Activated CD8-positive, alpha-beta T cell treated with anti-CD3 and anti-CD28 coated beads, Interleukin-2, amount 10 ng/mL, durations not matched to agents 7 days and 5 days (primary cell): ENCODE data around the gene GTF2F1. TPM values are rescaled to one million over a fixed set of nuclear protein-coding genes. Genes with fewer than 3 reads are reported as not detected.
A peak's percentile ranks its signal among the peaks of the same experiment; 100 is the strongest.
"Not testable (repeated sequence)": the region's sequence is repeated elsewhere in the genome, so short reads cannot be mapped to it uniquely, and the experiment has no call there.

ENCODE experiments used
- ATAC-seq: fragments of 150-1000 bp; cut with Tn5 transposase; one replicate; pipeline ENCODE4 v1.10.0; 2021; ENCODE audit warnings: moderate library complexity
- CTCF ChIA-PET: fragments of 350-600 bp; sonication (Branson Sonifier 250); formaldehyde crosslinking; loops from one replicate; lab custom pipeline; 2021; ENCODE audit warnings: antibody characterized with exemption; lab: Charles Lee
- POLR2A ChIA-PET: fragments of 350-600 bp; sonication (Branson Sonifier 250); formaldehyde crosslinking; loops from one replicate; lab custom pipeline; 2021; ENCODE audit warnings: antibody characterized with exemption; lab: Charles Lee
- DNase-seq: peaks from one replicate; pipeline ENCODE4 v3.0.0-alpha.2; 2020
- H3K27ac Mint-ChIP-seq: one replicate; pipeline ENCODE4 v1.8.0; 2021; ENCODE audit warnings: mild to moderate bottlenecking, mixed read lengths
- H3K27me3 Mint-ChIP-seq: one replicate; pipeline ENCODE4 v1.8.0; 2021; ENCODE audit warnings: low read depth, mixed read lengths
- H3K36me3 Mint-ChIP-seq: one replicate; pipeline ENCODE4 v1.8.0; 2021; ENCODE audit warnings: low read depth, mixed read lengths
- H3K4me1 Mint-ChIP-seq: one replicate; pipeline ENCODE4 v1.8.0; 2021; ENCODE audit warnings: low read depth, mixed read lengths
- H3K4me3 Mint-ChIP-seq: one replicate; pipeline ENCODE4 v1.8.0; 2021; ENCODE audit warnings: mild to moderate bottlenecking, mixed read lengths
- H3K9me3 Mint-ChIP-seq: one replicate; pipeline ENCODE4 v1.8.0; 2022; ENCODE audit warnings: mixed read lengths; ENCODE audit not compliant: insufficient read depth
- total RNA-seq, 2 experiments: library from RNA; stranded (reverse); gene quantifications; one replicate each; pipeline ENCODE4 v1.2.3, GENCODE V29; 2021

The GTF2F1 gene, protein sequence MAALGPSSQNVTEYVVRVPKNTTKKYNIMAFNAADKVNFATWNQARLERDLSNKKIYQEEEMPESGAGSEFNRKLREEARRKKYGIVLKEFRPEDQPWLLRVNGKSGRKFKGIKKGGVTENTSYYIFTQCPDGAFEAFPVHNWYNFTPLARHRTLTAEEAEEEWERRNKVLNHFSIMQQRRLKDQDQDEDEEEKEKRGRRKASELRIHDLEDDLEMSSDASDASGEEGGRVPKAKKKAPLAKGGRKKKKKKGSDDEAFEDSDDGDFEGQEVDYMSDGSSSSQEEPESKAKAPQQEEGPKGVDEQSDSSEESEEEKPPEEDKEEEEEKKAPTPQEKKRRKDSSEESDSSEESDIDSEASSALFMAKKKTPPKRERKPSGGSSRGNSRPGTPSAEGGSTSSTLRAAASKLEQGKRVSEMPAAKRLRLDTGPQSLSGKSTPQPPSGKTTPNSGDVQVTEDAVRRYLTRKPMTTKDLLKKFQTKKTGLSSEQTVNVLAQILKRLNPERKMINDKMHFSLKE
- total RNA-seq: 10 to 100 TPM; 71.2 to 71.5 TPM

DNA sequence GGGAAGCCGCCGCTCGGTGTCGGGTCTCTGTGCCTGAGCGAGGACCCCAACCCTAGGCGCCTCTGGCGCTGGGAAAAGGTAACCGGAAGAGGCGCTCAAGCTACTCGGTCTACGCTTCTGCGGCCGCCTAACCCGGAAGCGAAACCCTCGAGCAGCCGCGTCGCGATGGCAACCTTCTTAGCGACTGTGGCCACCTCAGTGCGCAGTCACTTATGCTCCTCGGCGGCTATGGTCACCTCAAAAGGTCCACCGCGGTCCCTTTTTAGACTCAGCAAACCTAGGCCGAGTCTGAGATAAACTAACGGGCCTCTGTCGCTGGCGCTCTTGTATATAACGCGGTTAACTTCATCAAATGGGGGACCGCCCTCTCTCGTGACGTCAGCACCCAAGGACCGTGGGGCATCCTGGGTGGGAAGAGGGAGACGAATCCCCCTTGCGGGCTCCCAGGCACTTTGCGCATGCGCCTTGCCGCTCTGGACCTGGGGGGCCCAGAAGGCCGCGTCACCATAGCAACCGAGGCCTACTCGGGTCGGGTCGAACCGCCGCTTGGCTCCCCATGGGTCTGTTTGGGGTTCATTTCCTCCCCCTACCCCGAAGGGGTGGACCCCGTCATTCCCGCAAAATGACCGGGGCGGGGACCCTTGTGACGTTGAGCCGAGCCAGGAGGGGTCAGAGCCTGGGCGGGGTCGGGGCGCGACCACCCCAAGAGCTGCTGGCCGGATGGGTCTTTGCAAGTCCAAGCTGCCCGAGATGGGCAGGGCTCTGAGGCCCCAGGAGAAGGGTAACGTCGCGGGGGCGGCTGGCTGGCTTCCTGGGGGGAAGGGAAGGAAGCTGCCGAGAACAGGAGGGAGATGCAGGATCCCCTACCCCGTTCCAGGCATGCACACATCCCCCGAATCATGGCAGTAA lies at the start of gene GTF2F1:
Gene GTF2F1 (minus strand): TSS at position 91 of the 909 bp plus-strand sequence. CDS start 169 bp downstream, outside the sequence.
- ATAC-seq (peak; percentile 82), DNase-seq (peak; percentile 96)
- Mint-ChIP-seq H3K27ac (peak within 1 kb of the TSS; percentile 96), H3K4me3 (peak within 1 kb of the TSS; percentile 96), H3K9me3 (no peaks in the 10 kb centered on the region), H3K4me1 (peaks cover 28% of the 10 kb centered on the region), H3K36me3 (peaks cover 29% of the 10 kb centered on the region), H3K27me3 (no peaks in the 10 kb centered on the region)
- POLR2A ChIA-PET: interaction anchor here (0.7 to 2.1 kb wide), 4 partner anchors 10 to 31 kb away, joined by 3 to 9 read pairs (median 6); partner anchors contain the start of genes ALKBH7 and KHSRP
- CTCF ChIA-PET: interaction anchor here (1.1 to 1.6 kb wide), 2 partner anchors 21 to 31 kb away, joined by 3 to 4 read pairs; partner anchors contain the start of gene ALKBH7

DNA sequence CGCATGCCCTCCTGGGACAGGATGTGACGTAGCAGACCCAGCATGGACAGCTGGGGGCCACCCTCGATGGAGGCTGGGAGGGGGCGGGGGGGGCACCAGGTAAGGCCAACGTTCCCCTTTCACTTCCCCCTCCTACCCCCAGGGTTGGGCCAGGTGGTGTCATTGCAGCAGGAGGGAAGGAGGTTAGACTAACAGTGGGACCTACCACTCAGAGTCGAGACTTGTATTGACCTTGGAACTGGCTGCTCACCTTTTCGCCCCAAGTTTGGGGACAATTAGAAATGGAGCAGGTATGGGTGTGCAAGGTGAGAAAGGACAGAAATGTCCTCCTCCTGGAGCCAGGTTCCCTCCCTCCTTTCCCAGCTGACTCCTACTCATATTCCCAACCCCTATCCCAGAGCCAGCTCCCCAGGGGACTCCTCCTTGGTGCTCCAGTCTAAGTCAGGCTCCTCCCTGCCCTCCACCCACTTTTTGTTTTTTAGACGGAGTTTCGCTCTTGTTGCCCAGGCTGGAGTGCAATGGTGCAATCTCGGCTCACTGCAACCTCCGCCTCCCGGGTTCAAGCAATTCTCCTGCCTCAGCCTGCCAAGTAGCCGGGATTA lies 49.2 kb upstream of the GTF2F1 start:
- no peak for DNase-seq
- no peaks in the 10 kb centered on the region for H3K4me1 Mint-ChIP-seq
- no peaks in the 10 kb centered on the region for H3K36me3 Mint-ChIP-seq
- no peak overlapping the region for H3K27ac Mint-ChIP-seq
- no peaks in the 10 kb centered on the region for H3K27me3 Mint-ChIP-seq
- no peak for ATAC-seq
- H3K9me3 Mint-ChIP-seq: no peaks in the 10 kb centered on the region
- no peak overlapping the region for H3K4me3 Mint-ChIP-seq
- CTCF ChIA-PET: no interaction called here
- POLR2A ChIA-PET: no interaction called here

DNA sequence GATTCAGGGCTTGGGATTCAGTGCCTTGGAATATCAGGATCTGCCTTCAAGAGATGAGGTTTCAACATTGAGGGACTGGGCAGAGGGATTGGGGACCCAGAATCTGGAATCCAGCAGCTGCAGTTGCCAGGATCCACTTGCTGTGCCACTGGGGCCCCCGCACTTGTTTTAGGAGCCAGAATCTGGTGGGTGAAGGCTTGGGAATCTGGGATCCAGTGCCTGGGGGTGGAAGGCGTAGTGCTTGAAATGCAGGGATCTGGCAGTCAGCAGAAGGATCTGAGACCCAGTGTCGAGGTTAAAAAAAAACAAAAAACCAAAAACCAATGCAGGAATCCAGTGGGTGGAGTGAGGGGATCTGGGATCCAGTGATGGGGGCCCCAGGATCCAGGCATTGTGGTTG lies 47.9 kb upstream of the GTF2F1 start:
- Mint-ChIP-seq H3K36me3 (no peaks in the 10 kb centered on the region), H3K4me3 (no peak overlapping the region), H3K27me3 (no peaks in the 10 kb centered on the region), H3K9me3 (no peaks in the 10 kb centered on the region), H3K4me1 (no peaks in the 10 kb centered on the region), H3K27ac (no peak overlapping the region)
- POLR2A ChIA-PET: no interaction called here
- CTCF ChIA-PET: no interaction called here
- DNase-seq (no peak), ATAC-seq (no peak)

DNA sequence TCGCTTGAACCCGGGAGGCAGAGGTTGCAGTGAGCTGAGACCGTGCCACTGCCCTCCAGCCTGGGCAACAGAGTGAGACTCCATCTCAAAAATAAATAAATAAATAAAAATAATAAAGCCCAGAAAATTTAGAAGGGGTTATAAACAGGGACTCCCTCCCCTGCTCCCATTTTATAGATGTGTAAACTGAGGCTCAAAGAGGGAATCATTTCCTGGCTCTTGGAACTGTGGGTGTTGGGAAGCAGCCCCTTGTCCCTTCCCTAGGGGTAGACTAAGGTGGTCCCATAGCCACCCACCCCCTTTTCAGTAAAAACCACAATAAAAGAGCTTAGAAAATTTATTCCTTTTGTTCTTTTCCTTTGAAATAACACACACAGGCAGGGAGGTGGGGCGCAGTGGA lies 46.8 kb upstream of the GTF2F1 start:
- no peaks in the 10 kb centered on the region for H3K9me3 Mint-ChIP-seq

DNA sequence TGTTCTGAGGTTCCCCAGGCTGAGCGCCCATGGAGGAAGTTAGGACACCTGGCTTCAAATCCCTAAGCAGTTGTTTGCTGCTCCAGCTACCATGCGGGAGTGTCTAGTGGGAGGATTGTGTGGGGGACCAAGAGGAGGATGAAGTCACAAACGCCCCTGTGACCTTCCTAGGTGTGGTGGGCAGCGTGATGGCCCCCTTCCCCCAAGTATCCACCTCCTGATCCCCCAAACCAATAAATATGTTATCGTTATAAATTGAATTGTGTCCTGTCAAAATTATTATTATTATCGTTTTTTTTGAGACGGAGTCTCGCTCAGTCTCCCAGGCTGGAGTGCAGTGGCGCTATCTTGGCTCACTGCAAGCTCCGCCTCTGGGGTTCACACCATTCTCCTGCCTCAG lies 40.7 kb upstream of the GTF2F1 start, which contains the start of gene SLC25A41:
Gene SLC25A41 (minus strand): TSS at position 101 of the 400 bp plus-strand sequence. CDS start 70 bp downstream, at position 31.
- H3K4me1 Mint-ChIP-seq: peaks cover 9% of the 10 kb centered on the region
- CTCF ChIA-PET: no interaction called here
- H3K4me3 Mint-ChIP-seq: no peak within 1 kb of the TSS
- POLR2A ChIA-PET: no interaction called here
- H3K9me3 Mint-ChIP-seq: no peaks in the 10 kb centered on the region
- H3K27me3 Mint-ChIP-seq: no peaks in the 10 kb centered on the region
- ATAC-seq (no peak), DNase-seq (no peak)
- no peaks in the 10 kb centered on the region for H3K36me3 Mint-ChIP-seq
- H3K27ac Mint-ChIP-seq: no peak within 1 kb of the TSS

More for the DNA sequence above, 46.8 kb upstream of the GTF2F1 start:
- Mint-ChIP-seq H3K27me3 (no peaks in the 10 kb centered on the region), H3K4me3 (no peak overlapping the region), H3K4me1 (no peaks in the 10 kb centered on the region), H3K27ac (no peak overlapping the region), H3K36me3 (no peaks in the 10 kb centered on the region)
- DNase-seq: no peak
- CTCF ChIA-PET: no interaction called here
- ATAC-seq: no peak
- POLR2A ChIA-PET: no interaction called here

DNA sequence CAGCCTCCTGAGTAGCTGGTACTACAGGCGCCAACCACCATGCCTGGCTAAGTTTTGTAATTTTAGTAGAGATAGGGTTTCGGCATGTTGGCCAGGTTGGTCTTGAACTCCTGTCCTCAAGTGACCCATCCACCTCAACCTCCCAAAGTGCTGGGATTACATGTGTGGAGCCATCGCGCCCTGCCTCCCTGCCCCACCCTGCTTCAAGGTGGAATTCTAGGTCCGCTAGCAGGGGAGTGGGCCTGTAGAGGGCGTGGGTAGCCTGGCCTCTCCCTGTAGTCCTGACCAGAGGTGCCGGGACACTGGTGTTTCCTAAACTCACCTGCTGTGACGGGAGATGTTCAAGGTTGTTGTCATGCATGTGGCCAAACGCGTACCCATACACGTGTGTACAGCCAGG lies 40.2 kb upstream of the GTF2F1 start:
- ChIA-PET POLR2A (no interaction called here), CTCF (no interaction called here)
- H3K27ac Mint-ChIP-seq: no peak overlapping the region
- no peak for ATAC-seq
- no peak overlapping the region for H3K4me3 Mint-ChIP-seq
- no peaks in the 10 kb centered on the region for H3K36me3 Mint-ChIP-seq
- no peak for DNase-seq
- H3K4me1 Mint-ChIP-seq: peaks cover 9% of the 10 kb centered on the region
- no peaks in the 10 kb centered on the region for H3K27me3 Mint-ChIP-seq
- no peaks in the 10 kb centered on the region for H3K9me3 Mint-ChIP-seq

DNA sequence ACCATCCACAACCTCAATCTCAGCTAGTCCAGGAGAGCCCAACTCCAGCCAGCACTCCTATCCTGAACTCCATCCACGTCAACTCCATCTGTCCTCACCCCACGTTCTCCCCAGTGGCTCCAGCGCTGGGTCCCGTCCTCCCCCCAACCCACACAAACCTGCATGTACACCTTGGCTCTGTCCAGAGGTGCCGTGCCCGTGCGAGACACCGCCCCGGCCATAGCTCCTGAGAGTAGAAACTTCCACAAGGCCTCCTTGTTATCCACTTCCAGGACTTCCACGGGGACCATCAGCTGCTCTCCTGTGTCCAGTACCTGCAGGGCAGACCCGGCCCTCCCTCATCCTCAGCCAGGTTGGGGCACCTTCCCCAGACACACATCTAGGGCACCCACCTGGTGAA lies 38.9 kb upstream of the GTF2F1 start:
- H3K36me3 Mint-ChIP-seq: no peaks in the 10 kb centered on the region
- H3K27me3 Mint-ChIP-seq: no peaks in the 10 kb centered on the region
- no peak overlapping the region for H3K27ac Mint-ChIP-seq
- H3K4me3 Mint-ChIP-seq: no peak overlapping the region
- ATAC-seq: no peak
- ChIA-PET CTCF (interaction anchor here (1.2 kb wide), 1 partner anchor 73 kb away, joined by 3 read pairs; no protein-coding TSS in a partner anchor), POLR2A (no interaction called here)
- H3K9me3 Mint-ChIP-seq: no peaks in the 10 kb centered on the region
- H3K4me1 Mint-ChIP-seq: peaks cover 9% of the 10 kb centered on the region
- DNase-seq: no peak

DNA sequence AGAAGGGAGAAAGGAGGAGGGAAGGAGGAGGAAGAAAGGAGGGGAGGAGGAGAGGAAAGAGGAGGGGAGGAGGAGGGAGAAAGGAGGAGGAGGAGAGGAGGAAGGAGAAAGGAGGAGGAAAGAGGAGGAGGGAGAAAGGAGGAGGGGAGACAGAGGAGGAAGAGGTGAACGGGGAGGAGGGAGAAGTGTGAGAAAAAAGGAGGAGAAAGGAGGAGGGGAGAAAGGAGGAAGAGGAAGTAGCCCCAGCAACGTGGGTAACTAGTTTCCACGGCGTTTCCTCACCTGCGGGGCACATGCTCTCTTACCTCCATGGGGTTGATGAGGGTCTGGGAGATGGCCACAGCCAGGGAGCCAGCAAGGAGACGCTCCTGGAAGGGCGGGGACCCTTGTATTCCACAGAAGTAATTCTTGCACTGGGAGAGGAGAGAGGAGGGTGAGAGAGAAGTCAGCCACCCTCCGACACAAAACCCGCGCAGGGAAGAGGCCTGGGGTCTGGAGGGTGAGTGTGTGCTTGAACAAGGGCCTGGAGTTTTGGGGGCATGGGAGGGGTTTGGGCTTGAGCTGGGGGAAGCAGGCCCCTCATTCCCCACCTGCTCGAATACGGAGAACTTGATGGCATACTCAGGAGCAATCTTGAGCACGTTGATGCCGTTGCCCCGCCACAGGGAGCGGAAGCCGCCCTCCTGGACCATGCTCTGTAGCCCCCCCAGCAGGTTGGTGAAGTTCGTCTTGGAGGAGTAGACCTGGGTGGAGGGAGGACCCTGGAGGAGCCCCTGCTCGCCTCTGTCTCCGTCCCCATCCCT lies 36.7 kb upstream of the GTF2F1 start:
- Mint-ChIP-seq H3K9me3 (no peaks in the 10 kb centered on the region), H3K36me3 (no peaks in the 10 kb centered on the region), H3K27me3 (no peaks in the 10 kb centered on the region), H3K4me1 (peaks cover 20% of the 10 kb centered on the region), H3K27ac (peak overlapping the region; percentile 52), H3K4me3 (peak overlapping the region; percentile 49)
- ChIA-PET CTCF (no interaction called here), POLR2A (no interaction called here)
- no peak for DNase-seq
- ATAC-seq: no peak

DNA sequence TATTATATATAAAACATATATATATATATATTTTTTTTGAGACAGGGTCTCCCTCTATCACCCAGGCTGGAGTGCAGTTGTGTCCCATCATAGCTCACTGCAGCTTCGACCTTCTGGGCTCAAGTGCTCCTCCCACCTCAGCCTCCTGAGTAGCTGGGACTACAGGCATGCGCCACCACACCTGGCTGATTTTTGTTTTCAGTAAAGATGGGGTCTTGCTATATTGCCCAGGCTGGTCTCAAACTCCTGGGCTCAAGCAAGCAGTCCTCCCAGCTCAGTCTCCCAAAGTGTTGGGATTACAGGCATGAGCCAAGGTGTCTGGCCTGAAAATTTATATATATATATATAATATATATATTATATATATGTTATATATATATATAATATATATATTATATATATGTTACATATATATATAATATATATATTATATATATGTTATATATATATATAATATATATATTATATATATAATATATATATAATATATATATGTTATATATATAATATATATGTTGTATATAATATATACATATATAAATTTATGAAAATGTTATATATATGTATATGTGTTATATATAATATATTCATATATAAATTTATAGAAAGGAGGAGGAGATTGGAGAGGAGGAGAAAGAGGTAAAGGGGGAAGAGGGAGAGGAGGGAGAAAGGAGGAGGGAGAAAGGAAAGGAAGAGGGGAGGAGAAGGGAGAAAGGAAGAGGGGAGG lies 35.9 kb upstream of the GTF2F1 start:
- DNase-seq, CTCF ChIA-PET: not testable (repeated sequence)
- H3K4me1 Mint-ChIP-seq: peaks cover 20% of the 10 kb centered on the region

DNA sequence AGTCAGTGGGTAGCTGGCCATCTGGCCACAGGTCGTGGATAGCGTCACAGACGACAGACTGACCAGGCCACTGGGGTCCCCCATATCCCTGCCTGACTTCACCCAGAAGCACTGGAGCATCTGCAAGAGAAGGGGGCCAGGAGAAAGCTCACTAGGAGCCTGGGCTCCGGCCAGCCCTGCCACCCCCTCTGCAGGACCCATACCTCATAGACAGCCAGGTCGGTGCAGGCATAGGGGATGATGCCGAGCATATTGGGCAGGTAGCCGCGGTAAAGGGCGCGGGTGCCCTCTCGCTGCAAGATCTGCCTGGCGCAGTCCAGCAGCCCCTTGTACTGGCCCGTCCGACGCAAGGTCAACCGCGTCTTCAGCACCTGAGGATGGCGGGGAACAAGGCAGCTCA lies 34.2 kb upstream of the GTF2F1 start:
- no peaks in the 10 kb centered on the region for H3K9me3 Mint-ChIP-seq

More for the DNA sequence above, 35.9 kb upstream of the GTF2F1 start:
- not testable (repeated sequence) for H3K27ac Mint-ChIP-seq, H3K9me3 Mint-ChIP-seq, ATAC-seq, H3K4me3 Mint-ChIP-seq, H3K27me3 Mint-ChIP-seq, H3K36me3 Mint-ChIP-seq
- POLR2A ChIA-PET: interaction anchor here (0.7 kb wide), 1 partner anchor 31 kb away, joined by 3 read pairs; the partner anchor contains the start of gene SLC25A23

More for the DNA sequence above, 34.2 kb upstream of the GTF2F1 start:
- Mint-ChIP-seq H3K27me3 (no peaks in the 10 kb centered on the region), H3K4me1 (peaks cover 33% of the 10 kb centered on the region), H3K4me3 (no peak overlapping the region), H3K36me3 (peaks cover 12% of the 10 kb centered on the region), H3K27ac (no peak overlapping the region)
- ChIA-PET CTCF (no interaction called here), POLR2A (no interaction called here)
- no peak for DNase-seq
- no peak for ATAC-seq
